ENCODE data around the gene PCBP3. TPM values are rescaled to one million over a fixed set of nuclear protein-coding genes. Genes with fewer than 3 reads are reported as not detected.

The PCBP3 gene
- total RNA-seq, 1 donor from 2014 or later: 9.7 TPM

GRCh38 chr21:45778686-45779085 is 135.2 kb downstream of the PCBP3 start:
- peaks cover 13% of the 10 kb centered on the region for H3K36me3 Mint-ChIP-seq (ENCODE audit: low read depth)
- no peak overlapping the region for H3K27ac Mint-ChIP-seq
- no peaks in the 10 kb centered on the region for H3K4me1 Mint-ChIP-seq
- intact Hi-C loops (cut with micrococcal nuclease): no loop called here
- no peak for DNase-seq
- H3K9me3 Mint-ChIP-seq: peaks cover 34% of the 10 kb centered on the region
- peaks cover 1% of the 10 kb centered on the region for H3K27me3 Mint-ChIP-seq
- H3K4me3 Mint-ChIP-seq: no peak overlapping the region

GRCh38 chr21:45779226-45779625 is 135.7 kb downstream of the PCBP3 start:
- Mint-ChIP-seq H3K27me3 (peaks cover 1% of the 10 kb centered on the region), H3K36me3 (ENCODE audit: low read depth) (peaks cover 13% of the 10 kb centered on the region), H3K4me3 (no peak overlapping the region), H3K9me3 (peaks cover 34% of the 10 kb centered on the region), H3K27ac (no peak overlapping the region), H3K4me1 (no peaks in the 10 kb centered on the region)
- intact Hi-C loops (cut with micrococcal nuclease): no loop called here
- DNase-seq: no peak

GRCh38 chr21:45780647-45781046 is 137.1 kb downstream of the PCBP3 start:
- Mint-ChIP-seq H3K4me3 (no peak overlapping the region), H3K4me1 (no peaks in the 10 kb centered on the region), H3K9me3 (peaks cover 26% of the 10 kb centered on the region), H3K36me3 (ENCODE audit: low read depth) (peaks cover 11% of the 10 kb centered on the region), H3K27me3 (no peaks in the 10 kb centered on the region), H3K27ac (no peak overlapping the region)
- intact Hi-C loops (cut with micrococcal nuclease): no loop called here
- DNase-seq: peak; percentile 46

- Mint-ChIP-seq H3K36me3 (ENCODE audit: low read depth) (peaks cover 9% of the 10 kb centered on the region), H3K4me1 (no peaks in the 10 kb centered on the region), H3K9me3 (peaks cover 18% of the 10 kb centered on the region), H3K27me3 (no peaks in the 10 kb centered on the region), H3K27ac (no peak overlapping the region), H3K4me3 (no peak overlapping the region)
- no peak for DNase-seq
- intact Hi-C loops (cut with micrococcal nuclease): no loop called here
Measured at GRCh38 chr21:45781741-45782140, 138.2 kb downstream of the PCBP3 start.

- H3K36me3 Mint-ChIP-seq (ENCODE audit: low read depth): no peaks in the 10 kb centered on the region
- H3K4me1 Mint-ChIP-seq: no peaks in the 10 kb centered on the region
- no peak overlapping the region for H3K27ac Mint-ChIP-seq
- no peaks in the 10 kb centered on the region for H3K27me3 Mint-ChIP-seq
- no peak for DNase-seq
- intact Hi-C loops (cut with micrococcal nuclease): no loop called here
- no peaks in the 10 kb centered on the region for H3K9me3 Mint-ChIP-seq
- H3K4me3 Mint-ChIP-seq: no peak overlapping the region
Measured at GRCh38 chr21:45786660-45787059, 143.1 kb downstream of the PCBP3 start.

GRCh38 chr21:45787371-45787770 is 143.8 kb downstream of the PCBP3 start:
- Mint-ChIP-seq H3K4me3 (no peak overlapping the region), H3K36me3 (ENCODE audit: low read depth) (no peaks in the 10 kb centered on the region), H3K9me3 (no peaks in the 10 kb centered on the region), H3K27me3 (no peaks in the 10 kb centered on the region), H3K27ac (no peak overlapping the region), H3K4me1 (no peaks in the 10 kb centered on the region)
- DNase-seq: no peak
- intact Hi-C loops (cut with micrococcal nuclease): no loop called here

GRCh38 chr21:45788198-45788597 is 144.7 kb downstream of the PCBP3 start:
- H3K4me3 Mint-ChIP-seq: no peak overlapping the region
- DNase-seq: no peak
- H3K27me3 Mint-ChIP-seq: no peaks in the 10 kb centered on the region
- H3K27ac Mint-ChIP-seq: no peak overlapping the region
- no peaks in the 10 kb centered on the region for H3K9me3 Mint-ChIP-seq
- no peaks in the 10 kb centered on the region for H3K4me1 Mint-ChIP-seq
- H3K36me3 Mint-ChIP-seq (ENCODE audit: low read depth): no peaks in the 10 kb centered on the region
- intact Hi-C loops (cut with micrococcal nuclease): no loop called here

GRCh38 chr21:45788637-45789506 is 145.3 kb downstream of the PCBP3 start:
- intact Hi-C loops (cut with micrococcal nuclease): no loop called here
- DNase-seq: peak; percentile 45
- Mint-ChIP-seq H3K9me3 (no peaks in the 10 kb centered on the region), H3K27me3 (no peaks in the 10 kb centered on the region), H3K36me3 (ENCODE audit: low read depth) (no peaks in the 10 kb centered on the region), H3K4me1 (no peaks in the 10 kb centered on the region), H3K27ac (no peak overlapping the region), H3K4me3 (no peak overlapping the region)

GRCh38 chr21:45790427-45790826 is 146.9 kb downstream of the PCBP3 start:
- Mint-ChIP-seq H3K27ac (no peak overlapping the region), H3K27me3 (no peaks in the 10 kb centered on the region), H3K4me1 (no peaks in the 10 kb centered on the region), H3K9me3 (no peaks in the 10 kb centered on the region), H3K4me3 (no peak overlapping the region), H3K36me3 (ENCODE audit: low read depth) (no peaks in the 10 kb centered on the region)
- intact Hi-C loops (cut with micrococcal nuclease): no loop called here
- peak; percentile 40 for DNase-seq

GRCh38 chr21:45791562-45792418 is 148.3 kb downstream of the PCBP3 start:
- Mint-ChIP-seq H3K36me3 (ENCODE audit: low read depth) (no peaks in the 10 kb centered on the region), H3K9me3 (no peaks in the 10 kb centered on the region), H3K4me1 (no peaks in the 10 kb centered on the region), H3K4me3 (no peak overlapping the region), H3K27me3 (no peaks in the 10 kb centered on the region), H3K27ac (no peak overlapping the region)
- intact Hi-C loops (cut with micrococcal nuclease): no loop called here
- DNase-seq: peak; percentile 39

- Mint-ChIP-seq H3K27me3 (no peaks in the 10 kb centered on the region), H3K27ac (no peak overlapping the region)
- DNase-seq: peak; percentile 49
Measured at GRCh38 chr21:45792682-45793383, 149.3 kb downstream of the PCBP3 start.

GRCh38 chr21:45794027-45794426 is 150.5 kb downstream of the PCBP3 start:
- Mint-ChIP-seq H3K27me3 (no peaks in the 10 kb centered on the region), H3K27ac (no peak overlapping the region), H3K36me3 (ENCODE audit: low read depth) (no peaks in the 10 kb centered on the region), H3K4me3 (no peak overlapping the region), H3K4me1 (no peaks in the 10 kb centered on the region), H3K9me3 (no peaks in the 10 kb centered on the region)
- no peak for DNase-seq
- intact Hi-C loops (cut with micrococcal nuclease): no loop called here

More at GRCh38 chr21:45792682-45793383, 149.3 kb downstream of the PCBP3 start:
- intact Hi-C loops (cut with micrococcal nuclease): no loop called here
- Mint-ChIP-seq H3K36me3 (ENCODE audit: low read depth) (no peaks in the 10 kb centered on the region), H3K9me3 (no peaks in the 10 kb centered on the region), H3K4me3 (no peak overlapping the region), H3K4me1 (no peaks in the 10 kb centered on the region)

GRCh38 chr21:45796003-45796402 is 152.5 kb downstream of the PCBP3 start:
- H3K36me3 Mint-ChIP-seq (ENCODE audit: low read depth): no peaks in the 10 kb centered on the region

GRCh38 chr21:45797338-45797737 is 153.8 kb downstream of the PCBP3 start:
- Mint-ChIP-seq H3K4me3 (no peak overlapping the region), H3K27ac (no peak overlapping the region), H3K36me3 (ENCODE audit: low read depth) (no peaks in the 10 kb centered on the region), H3K9me3 (no peaks in the 10 kb centered on the region), H3K27me3 (no peaks in the 10 kb centered on the region), H3K4me1 (no peaks in the 10 kb centered on the region)
- intact Hi-C loops (cut with micrococcal nuclease): no loop called here
- no peak for DNase-seq

More at GRCh38 chr21:45796003-45796402, 152.5 kb downstream of the PCBP3 start:
- Mint-ChIP-seq H3K27ac (no peak overlapping the region), H3K4me3 (no peak overlapping the region), H3K9me3 (no peaks in the 10 kb centered on the region), H3K4me1 (no peaks in the 10 kb centered on the region), H3K27me3 (no peaks in the 10 kb centered on the region)
- DNase-seq: peak; percentile 47
- intact Hi-C loops (cut with micrococcal nuclease): no loop called here

Measured in activated CD4-positive, alpha-beta T cell treated with anti-CD3 and anti-CD28 coated beads, Interleukin-2, amount 10 ng/mL, durations not matched to agents 24 days and 14 days (primary cell).